DOHH2 (cell line): ENCODE data around the gene BRICD5.
A peak's percentile ranks its signal among the peaks of the same experiment; 100 is the strongest.

Source experiments
- H3F3A ChIP-seq: fragments of 200-600 bp; sonication (generic), shearing (Covaris generic); 2 replicates; pipeline ENCODE4 v1.6.0; 2016; ENCODE audit warnings: antibody characterized with exemption, mild to moderate bottlenecking; ENCODE audit not compliant: control insufficient read depth, insufficient read depth
- H3K27ac ChIP-seq: fragments of 200-600 bp; sonication (generic); 2 replicates; pipeline ENCODE4 v1.5.1; 2014; ENCODE audit warnings: low read depth, mild to moderate bottlenecking, low read length, moderate library complexity
- H3K27me3 ChIP-seq: fragments of 200-600 bp; sonication (generic); 2 replicates; pipeline ENCODE4 v1.6.1; 2014; ENCODE audit warnings: mild to moderate bottlenecking, low read length, mixed read lengths; ENCODE audit not compliant: control insufficient read depth
- H3K36me3 ChIP-seq: fragments of 200-600 bp; sonication (generic); 2 replicates; pipeline ENCODE4 v1.6.1; 2014; ENCODE audit warnings: mild to moderate bottlenecking, low read length, moderate library complexity, mixed read lengths; ENCODE audit not compliant: control insufficient read depth
- H3K4me1 ChIP-seq: fragments of 200-600 bp; sonication (generic); 2 replicates; pipeline ENCODE4 v1.6.1; 2014; ENCODE audit warnings: mild to moderate bottlenecking, low read length, mixed read lengths; ENCODE audit not compliant: control insufficient read depth
- H3K4me2 ChIP-seq: fragments of 200-600 bp; sonication (generic); 2 replicates; pipeline ENCODE4 v1.6.0; 2014; ENCODE audit warnings: mild to moderate bottlenecking, low read length, moderate library complexity
- H3K4me3 ChIP-seq: fragments of 200-600 bp; sonication (generic); 2 replicates; pipeline ENCODE4 v1.5.1; 2014; ENCODE audit warnings: mild to moderate bottlenecking, low read length, mixed read lengths
- H3K79me2 ChIP-seq: fragments of 200-600 bp; sonication (generic); 2 replicates; pipeline ENCODE4 v1.6.1; 2014; ENCODE audit warnings: mild to moderate bottlenecking, low read length, mixed read lengths; ENCODE audit not compliant: control insufficient read depth
- H3K9me2 ChIP-seq: fragments of 200-600 bp; sonication (generic); replicated peaks from 2 replicates; pipeline ENCODE4 v1.6.1; 2014; ENCODE audit warnings: mild to moderate bottlenecking, low read length, mixed read lengths; ENCODE audit not compliant: control insufficient read depth
- H3K9me3 ChIP-seq: fragments of 200-600 bp; sonication (generic); 2 replicates; pipeline ENCODE4 v1.6.1; 2014; ENCODE audit warnings: antibody characterized with exemption, low read length, mixed read lengths; ENCODE audit not compliant: control insufficient read depth, insufficient read depth
- H4K20me1 ChIP-seq: fragments of 200-600 bp; sonication (generic); 2 replicates; pipeline ENCODE4 v1.6.0; 2014; ENCODE audit warnings: low read depth, mild to moderate bottlenecking, antibody characterized with exemption, low read length, moderate library complexity; ENCODE audit not compliant: control insufficient read depth, insufficient read depth
- EZH2phosphoT487 ChIP-seq: fragments of 200-600 bp; sonication (generic); IDR thresholded peaks from 2 replicates; pipeline ENCODE4 v1.6.1; 2017; ENCODE audit warnings: borderline replicate concordance, mild to moderate bottlenecking, antibody characterized with exemption, low read length, moderate library complexity, mixed read lengths
- TF ChIP-seq, protein P1 (sequence below): fragments of 200-600 bp; sonication (generic); IDR thresholded peaks from one replicate; pipeline ENCODE4 v1.5.1; 2014; ENCODE audit warnings: antibody characterized with exemption, mild to moderate bottlenecking, low read depth, low read length; ENCODE audit not compliant: poor library complexity, severe bottlenecking

The BRICD5 gene

GRCh38 chr16:2216330-2216729 is 5.7 kb upstream of the BRICD5 start:
- H3F3A ChIP-seq: peaks cover 7% of the 10 kb centered on the region; the same call in 1 of the 2 replicates
- H3K4me2 ChIP-seq: peak overlapping the region; percentile 51
- peaks cover 26% of the 10 kb centered on the region for H3K4me1 ChIP-seq
- no peak overlapping the region for H3K27ac ChIP-seq
- peak overlapping the region; percentile 100 for H3K4me3 ChIP-seq
- peaks cover 9% of the 10 kb centered on the region for H4K20me1 ChIP-seq
- no peaks in the 10 kb centered on the region for H3K27me3 ChIP-seq
- peaks cover 30% of the 10 kb centered on the region for H3K36me3 ChIP-seq
- peaks cover 47% of the 10 kb centered on the region for H3K79me2 ChIP-seq
- H3K9me2 ChIP-seq: no peaks in the 10 kb centered on the region
- H3K9me3 ChIP-seq: no peaks in the 10 kb centered on the region
- no peak for TF ChIP-seq EZH2phosphoT487
- TF ChIP-seq, protein P1, sequence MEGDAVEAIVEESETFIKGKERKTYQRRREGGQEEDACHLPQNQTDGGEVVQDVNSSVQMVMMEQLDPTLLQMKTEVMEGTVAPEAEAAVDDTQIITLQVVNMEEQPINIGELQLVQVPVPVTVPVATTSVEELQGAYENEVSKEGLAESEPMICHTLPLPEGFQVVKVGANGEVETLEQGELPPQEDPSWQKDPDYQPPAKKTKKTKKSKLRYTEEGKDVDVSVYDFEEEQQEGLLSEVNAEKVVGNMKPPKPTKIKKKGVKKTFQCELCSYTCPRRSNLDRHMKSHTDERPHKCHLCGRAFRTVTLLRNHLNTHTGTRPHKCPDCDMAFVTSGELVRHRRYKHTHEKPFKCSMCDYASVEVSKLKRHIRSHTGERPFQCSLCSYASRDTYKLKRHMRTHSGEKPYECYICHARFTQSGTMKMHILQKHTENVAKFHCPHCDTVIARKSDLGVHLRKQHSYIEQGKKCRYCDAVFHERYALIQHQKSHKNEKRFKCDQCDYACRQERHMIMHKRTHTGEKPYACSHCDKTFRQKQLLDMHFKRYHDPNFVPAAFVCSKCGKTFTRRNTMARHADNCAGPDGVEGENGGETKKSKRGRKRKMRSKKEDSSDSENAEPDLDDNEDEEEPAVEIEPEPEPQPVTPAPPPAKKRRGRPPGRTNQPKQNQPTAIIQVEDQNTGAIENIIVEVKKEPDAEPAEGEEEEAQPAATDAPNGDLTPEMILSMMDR: no peak

- Histone ChIP-seq H4K20me1 (peaks cover 9% of the 10 kb centered on the region), H3F3A (peaks cover 7% of the 10 kb centered on the region; the same call in 1 of the 2 replicates), H3K27me3 (no peaks in the 10 kb centered on the region), H3K9me3 (no peaks in the 10 kb centered on the region), H3K4me1 (peaks cover 26% of the 10 kb centered on the region), H3K9me2 (no peaks in the 10 kb centered on the region), H3K4me2 (peak within 1 kb of the TSS; percentile 93), H3K4me3 (peak within 1 kb of the TSS; percentile 100), H3K27ac (peak within 1 kb of the TSS; percentile 81), H3K79me2 (peaks cover 47% of the 10 kb centered on the region), H3K36me3 (peaks cover 36% of the 10 kb centered on the region)
- TF ChIP-seq, protein P1: no peak
- TF ChIP-seq EZH2phosphoT487: no peak
These were observed 4.0 kb upstream of the BRICD5 start, which contains the start of gene PGP for GRCh38 chr16:2214719-2214968. Gene PGP (minus strand): TSS chr16:2214840. CDS start chr16:2214777, 63 bp downstream.

DNA sequence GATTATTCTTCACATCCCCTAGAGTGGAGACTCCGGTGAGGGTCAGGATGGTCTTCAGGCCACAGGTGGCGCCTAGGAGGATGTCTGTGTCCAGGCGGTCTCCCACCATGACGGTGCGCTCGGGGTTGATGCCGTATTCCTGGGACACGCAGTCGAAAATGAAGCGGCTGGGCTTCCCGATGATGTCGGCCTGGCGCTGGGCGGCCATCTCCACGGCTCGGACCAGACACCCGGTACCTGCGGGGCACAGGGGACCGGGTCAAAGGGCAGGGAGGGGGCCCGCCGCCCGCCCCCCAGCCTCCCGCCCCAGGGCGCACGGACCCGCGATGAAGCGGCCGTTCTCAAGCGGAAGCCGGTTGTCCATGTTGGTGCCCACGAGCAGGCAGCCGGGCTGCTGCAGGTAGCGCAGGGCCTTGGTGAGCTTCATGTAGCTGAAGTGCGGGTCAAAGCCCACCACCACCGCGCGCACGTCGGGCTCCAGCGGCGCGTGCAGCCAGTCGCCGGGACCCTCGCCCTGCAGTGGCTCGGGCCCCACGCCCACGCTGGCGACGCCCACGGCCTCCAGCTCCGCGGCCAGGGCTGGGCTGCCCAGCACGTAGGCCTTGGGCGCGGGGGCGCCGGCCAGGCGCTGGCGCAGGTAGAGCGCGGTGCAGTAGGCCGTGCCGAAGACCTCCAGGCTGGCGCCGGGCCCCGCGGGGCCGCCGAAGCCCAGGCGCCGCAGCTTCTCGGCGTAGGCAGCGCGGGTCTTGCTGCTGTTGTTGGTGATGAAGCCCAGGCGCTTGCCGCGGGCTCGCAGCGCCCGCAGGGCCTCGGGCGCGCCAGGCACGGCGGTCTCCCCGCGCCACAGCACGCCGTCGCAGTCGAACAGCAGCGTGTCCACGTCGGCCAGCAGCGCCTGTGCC is 3.4 kb upstream of the BRICD5 start:
- no peaks in the 10 kb centered on the region for H3K9me3 ChIP-seq
- H3K4me2 ChIP-seq: peak overlapping the region; percentile 90
- peaks cover 7% of the 10 kb centered on the region; the same call in 1 of the 2 replicates for H3F3A ChIP-seq
- peak overlapping the region; percentile 18; the same call in 1 of the 2 replicates for H3K27ac ChIP-seq
- no peaks in the 10 kb centered on the region for H3K9me2 ChIP-seq
- H3K27me3 ChIP-seq: no peaks in the 10 kb centered on the region
- H3K4me1 ChIP-seq: peaks cover 26% of the 10 kb centered on the region
- TF ChIP-seq, protein P1: no peak
- TF ChIP-seq EZH2phosphoT487: no peak
- H3K4me3 ChIP-seq: peak overlapping the region; percentile 78
- H3K36me3 ChIP-seq: peaks cover 42% of the 10 kb centered on the region
- H4K20me1 ChIP-seq: peaks cover 9% of the 10 kb centered on the region
- peaks cover 47% of the 10 kb centered on the region for H3K79me2 ChIP-seq
